Measurements from ENCODE around the gene CFHR4.
"Not testable (repeated sequence)": the region's sequence is repeated elsewhere in the genome, so short reads cannot be mapped to it uniquely, and the experiment has no call there.

Gene CFHR4

DNA sequence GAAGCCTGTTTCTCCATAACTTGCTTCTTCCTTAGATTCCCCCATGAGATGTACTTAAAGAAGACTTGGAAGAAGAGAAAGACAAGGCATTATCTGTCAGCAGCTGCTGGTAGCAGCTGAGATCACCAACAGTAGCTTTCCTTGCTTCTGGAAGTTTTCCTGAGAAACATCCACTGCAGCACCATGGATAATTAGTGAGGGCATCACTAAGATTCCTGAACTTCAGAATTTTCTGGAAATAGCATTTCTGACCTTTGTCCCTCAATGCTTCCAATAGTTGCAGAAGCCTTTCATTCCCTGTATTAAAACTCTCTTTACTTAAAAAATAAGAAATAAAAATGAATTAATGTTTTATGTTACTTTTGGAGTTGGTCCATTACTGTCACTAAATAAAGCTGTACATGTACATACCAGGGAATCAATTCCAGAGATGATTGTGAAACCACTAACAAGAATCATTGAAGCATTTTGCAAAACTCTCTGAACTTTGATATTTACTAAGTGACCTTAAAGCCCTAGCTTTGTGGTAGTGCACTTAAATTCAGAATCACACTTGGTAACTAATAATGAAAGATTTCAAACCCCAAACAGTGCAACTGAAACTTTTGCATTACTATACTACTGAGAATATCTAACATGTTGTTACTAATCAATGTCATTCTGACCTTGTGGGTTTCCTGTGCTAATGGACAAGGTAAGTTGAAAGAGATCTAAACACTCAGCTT, at the start of gene CFHR4:
Gene CFHR4, plus strand, starts transcription at position 538 of the 725 bp plus-strand sequence. Its CDS starts 99 bp downstream, at position 637.
- no peak for DNase-seq

DNA sequence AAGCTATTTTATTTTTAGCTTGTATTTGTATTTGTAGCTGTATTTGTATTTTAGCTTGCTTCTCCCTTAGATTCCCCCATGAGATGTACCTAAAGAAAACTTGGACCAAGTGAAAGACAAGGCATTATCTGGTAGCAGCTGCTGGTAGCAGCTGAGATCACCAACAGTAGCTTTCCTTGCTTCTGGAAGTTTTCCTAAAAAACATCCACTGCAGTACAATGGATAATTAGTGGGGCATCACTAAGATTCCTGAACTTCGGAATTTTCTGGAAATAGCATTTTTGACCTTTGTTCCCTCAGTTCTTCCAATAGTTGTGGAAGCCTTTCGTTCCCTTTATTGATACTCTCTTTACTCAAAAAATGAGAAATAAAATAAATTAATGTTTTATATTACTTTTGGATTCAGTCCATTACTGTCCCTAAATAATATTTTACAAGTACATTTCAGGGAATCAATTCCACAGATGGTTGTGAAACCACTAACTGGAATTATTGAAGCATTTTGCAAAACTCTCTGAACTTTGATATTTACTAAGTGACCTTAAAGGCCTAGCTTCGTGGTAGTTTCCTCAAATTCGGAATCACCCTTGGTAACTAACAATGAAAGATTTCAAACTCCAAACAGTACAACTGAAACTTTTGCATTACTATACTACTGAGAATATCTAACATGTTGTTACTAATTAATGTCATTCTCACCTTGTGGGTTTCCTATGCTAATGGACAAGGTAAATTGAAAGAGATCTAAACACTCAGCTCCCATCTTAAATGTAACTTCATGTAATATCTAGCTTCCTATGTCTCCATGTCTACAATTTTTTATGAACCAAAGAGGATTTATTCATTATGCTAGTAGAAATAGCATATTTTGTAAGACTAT, 38.0 kb upstream of the CFHR4 start:
- DNase-seq, result not testable (repeated sequence)

DNA sequence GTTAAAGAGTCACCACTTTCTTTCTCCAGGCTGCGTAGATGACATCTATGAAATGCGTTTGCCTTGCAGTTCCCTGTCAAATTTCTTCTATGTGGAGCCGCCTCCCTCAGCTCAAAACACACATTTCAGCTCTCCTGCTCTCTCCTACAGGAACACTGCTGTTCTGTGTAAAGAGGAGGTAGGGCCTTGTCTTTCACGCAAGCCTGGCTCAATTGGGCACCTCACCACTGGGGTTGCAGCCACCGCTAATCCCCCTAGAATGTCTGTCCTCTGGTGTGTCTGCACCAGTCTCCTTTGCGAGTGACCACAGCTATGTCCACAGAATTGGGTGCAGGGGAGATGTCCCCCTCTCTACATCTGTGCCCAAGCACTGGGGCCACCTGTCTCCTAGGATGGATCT, 31.8 kb upstream of the CFHR4 start:
- no peak for DNase-seq

DNA sequence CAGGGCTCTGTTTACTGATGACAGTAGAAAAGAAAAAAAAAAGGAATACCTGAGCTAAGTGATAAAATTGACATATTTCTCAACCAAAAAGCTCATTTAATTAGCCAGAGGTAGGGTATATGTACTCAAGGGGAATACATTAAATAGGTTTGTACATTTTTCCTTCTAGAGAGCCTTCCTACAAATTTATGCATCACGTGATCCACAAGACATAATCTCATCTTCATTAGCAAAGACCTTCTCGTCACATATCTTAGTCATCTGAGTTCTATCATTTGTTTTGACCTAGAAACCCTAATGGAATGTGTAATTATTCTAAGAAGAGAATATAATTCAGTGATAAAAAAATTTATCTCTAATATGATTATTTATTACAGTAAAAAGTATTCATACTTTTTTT, 30.7 kb upstream of the CFHR4 start:
- DNase-seq, result no peak

DNA sequence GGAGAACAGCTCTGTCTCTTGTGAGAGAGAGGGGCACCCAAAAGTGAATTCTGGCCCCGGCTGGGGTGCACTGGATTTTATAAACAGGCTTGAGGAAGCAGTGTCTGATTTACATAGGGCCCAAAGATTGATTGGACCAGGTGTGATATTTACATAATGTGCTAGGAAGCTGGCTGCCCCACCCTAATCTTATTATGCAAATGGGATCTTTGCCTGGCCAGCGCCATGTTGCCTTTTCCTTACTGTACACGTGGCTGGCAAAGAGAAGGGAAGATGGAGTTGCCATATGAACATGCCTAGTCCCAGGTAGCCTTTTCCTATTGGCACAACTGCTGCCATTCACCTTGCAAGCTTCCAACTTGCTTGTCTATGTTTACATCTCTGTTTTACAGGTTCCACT, 29.0 kb upstream of the CFHR4 start:
- DNase-seq, result no peak

DNA sequence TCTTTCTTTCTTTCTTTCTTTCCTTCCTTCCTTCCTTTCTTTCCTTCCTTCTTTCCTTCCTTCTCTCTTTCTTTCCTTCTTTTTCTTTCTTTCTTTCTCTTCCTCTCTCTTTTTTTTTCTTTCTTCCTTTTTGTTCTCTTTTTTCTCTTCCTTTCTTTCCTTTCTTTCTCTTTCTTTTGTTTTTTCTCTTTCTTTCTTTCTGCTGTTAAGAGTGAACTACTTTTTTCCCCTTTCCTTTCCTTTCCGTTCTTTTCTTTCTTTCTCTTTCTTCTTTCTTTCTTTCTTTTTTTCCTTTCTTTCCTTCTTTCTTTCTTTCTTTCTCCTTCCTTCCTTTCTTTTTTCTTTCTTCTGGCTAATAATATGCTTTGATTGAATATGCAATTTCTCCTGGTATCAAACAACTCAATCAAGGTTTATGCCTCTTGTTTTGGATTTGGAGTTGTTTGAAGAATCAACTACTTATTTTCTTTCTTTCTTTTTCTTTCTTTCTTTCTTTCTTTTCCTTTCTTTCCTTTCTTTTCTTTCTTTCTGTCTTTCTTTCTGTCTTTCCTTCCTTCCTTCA, 27.4 kb upstream of the CFHR4 start:
- DNase-seq, result no peak

DNA sequence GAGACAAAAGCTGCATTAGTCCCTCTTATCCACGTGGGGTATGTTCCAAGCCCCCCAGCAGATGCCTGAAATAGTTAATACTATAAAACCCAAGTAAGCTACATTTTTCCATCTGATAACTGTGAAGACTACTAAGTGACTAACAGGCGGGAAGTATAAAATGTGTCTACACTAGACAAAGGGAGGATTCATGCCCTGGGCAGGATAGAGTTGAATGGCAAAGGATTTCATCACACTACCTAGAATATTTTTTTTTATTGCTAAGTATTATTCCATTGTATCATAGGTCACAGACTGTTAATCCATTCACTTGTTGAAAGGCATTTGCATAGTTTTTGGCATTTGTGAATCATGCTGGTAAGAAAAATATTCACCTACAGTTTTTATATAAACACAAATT, 26.4 kb upstream of the CFHR4 start:
- DNase-seq, result no peak

DNA sequence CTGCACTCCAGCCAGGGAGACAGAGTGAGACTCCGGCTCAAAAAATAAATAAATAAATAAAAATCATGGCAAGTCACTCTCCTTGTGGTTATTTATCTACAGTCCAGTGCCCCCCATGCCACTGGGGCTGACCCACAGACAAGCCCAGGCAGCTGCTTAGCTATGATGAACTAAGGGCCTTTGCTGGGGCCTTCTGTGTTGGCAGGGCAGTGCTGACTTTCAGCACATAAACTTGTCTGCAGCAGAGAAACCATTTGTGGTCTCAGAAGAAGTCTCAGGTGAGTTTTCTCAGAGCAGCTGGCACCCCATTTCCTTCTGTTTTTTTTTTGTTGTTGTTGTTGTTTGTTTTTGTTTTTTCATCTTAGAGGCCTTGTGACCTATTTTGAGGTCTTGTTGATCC, 20.9 kb upstream of the CFHR4 start:
- no peak for DNase-seq

DNA sequence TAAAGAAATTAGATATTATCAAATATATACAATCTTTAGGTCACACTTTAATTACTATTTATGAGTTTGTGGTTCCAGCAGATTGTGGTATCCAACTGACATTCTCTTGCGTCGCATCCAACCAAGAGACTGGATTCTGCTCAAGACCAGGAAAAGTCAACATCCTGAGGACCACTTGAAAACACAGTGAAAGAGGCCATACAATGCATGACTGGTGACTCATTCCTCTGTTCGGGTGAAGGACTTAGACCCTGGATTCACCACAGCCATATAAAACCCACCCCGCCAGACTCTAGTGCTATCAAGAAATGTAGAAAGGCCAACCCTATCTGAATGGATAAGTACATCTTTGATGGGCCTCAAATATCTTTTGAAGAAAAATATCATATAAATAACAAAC, 14.5 kb upstream of the CFHR4 start:
- peak; percentile 13 to 26 for DNase-seq

DNA sequence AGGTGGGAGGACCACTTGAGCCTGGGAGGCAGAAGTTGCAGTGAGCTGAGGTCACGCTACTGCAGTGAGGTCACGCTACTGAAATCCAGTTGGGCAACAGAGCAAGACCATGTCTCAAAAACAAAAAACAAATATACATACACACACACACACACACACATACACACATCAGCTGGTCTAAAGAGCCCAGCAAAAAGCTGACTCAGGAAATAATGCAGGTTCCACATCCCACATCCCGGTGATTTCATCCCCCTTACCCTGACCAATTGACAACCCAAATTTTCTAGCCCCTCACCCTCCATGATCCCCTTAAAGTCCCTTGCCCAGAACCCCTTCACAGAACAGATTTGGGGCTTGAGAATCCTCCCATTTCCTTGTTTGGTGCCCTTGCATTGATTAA, 11.9 kb upstream of the CFHR4 start:
- no peak for DNase-seq

DNA sequence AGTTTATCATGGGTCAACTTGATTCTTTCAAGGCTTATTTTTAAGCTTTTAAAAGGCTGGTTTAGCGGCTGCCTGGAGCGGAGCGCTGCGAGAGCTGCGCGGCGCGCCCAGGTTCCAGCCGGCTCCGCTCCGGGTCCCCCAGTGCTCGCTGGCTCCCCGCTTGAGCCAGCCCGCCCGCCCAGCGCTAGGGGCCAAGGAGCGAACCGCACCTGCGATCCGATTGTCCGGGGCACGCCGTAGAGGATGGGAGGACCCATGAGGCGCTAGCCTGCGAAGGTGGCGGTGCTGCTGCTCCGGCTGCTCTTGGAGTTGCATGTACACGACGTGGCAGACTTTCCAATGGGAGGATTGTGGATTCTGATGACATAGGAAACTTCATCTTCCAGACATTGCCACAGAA, 9.9 kb upstream of the CFHR4 start:
- DNase-seq, result no peak

DNA sequence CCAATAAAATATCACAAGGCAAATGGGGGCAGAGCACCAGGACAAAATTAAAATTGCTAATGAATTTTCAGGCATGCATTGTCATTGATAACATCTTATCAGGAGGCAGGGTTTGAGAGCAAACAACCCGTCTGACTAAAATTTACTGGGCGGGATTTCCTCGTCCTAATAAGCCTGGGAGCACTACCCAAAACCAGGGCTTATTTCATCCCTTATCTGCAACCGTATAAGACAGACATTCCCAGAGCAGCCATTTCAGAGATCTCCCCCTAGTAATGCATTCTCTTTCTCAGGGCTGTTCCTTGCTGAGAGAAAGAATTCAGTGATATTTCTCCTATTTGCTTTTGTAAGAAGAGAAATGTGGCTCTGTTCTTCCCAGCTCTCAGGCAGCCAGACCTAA, 1.3 kb upstream of the CFHR4 start:
- not testable (repeated sequence) for DNase-seq

DNA sequence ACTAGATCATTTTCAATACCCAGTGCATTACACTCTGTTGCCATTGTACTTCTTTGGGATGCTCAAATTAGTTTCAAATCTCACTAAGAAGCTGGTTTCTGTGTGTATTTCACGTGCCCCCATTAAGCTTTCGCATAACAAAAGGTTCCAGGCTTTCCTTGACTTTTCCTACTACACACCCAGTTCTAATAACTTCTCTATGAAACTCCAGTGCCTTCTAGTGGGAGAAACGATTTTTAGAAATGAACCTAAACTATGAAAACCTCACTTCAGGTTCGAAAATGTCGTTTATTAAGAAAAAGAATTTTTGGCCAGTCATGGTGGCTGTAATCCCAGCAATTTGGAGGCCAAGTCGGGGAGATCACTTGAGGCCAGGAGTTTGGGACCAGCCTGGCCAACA, 2.8 kb downstream of the CFHR4 start:
- no peak for DNase-seq

DNA sequence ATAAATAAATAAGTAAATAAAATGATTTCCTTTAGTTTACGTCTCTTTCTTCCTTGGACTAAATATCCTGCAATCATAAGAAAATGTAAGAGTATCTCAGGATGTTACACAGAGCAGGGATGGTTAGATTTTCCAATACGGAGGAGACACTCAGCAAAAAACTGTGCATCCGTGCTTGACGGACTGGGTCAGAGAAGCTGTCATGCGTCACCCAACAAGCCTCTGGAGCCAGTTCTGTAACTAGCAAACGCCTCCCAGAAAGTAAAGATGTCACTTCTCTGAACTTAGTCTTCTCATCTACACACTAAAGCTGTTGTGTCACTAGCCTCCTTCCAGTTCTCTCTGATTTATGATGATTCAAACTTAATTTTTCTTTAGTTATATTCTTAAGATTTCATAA, 3.4 kb downstream of the CFHR4 start:
- DNase-seq, result no peak

DNA sequence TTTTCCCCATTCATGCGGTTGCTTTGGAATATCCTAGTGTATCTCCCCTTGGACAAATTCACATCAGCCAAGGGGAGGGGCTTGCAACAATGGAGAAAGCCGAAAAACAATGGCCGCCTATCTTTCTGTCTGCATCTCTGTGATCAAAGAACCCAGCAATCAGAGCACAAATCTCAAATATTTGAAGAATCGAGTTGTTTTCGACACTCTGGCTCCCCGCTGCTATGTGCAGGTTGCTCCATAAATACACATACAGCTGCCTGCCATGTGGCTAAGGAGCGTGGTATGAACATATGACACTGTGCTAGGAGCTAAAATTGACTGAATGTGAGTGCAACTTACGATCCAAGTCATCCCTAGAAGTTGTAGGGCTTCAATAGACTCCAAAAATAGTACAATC, 8.5 kb downstream of the CFHR4 start:
- no peak for DNase-seq

DNA sequence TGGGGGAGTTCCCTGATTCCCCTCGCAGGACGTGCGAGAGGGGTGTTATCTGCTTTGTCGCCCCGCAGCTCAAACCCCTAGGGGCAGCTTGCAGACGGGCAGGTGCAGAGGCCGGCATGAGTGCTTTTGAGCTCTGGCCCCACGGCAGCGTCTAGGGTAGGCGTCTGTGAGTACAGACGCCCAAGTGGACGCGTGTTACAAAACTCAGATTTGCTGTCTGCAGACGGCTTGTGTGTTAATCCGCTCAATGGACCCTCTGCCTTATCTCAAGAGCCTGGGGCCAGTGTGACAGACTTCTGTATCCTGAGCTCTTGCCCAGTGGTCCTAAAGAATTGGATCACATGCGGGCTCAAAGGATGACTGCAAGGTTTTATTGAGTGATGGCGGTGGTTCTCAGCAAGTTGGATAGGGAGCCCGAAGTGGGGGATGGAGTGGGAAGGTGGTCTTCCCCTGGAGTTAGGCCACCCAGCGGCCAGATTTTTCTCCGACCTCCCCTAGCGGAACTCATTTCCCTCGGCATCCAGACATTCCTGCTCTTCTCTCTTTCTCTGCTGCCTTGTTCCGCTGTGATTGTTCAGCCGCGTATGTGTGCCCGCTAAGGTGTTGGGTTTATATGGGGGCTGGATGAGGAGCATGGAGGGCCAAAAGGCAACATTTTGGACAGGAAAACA, 9.4 kb downstream of the CFHR4 start:
- no peak for DNase-seq

DNA sequence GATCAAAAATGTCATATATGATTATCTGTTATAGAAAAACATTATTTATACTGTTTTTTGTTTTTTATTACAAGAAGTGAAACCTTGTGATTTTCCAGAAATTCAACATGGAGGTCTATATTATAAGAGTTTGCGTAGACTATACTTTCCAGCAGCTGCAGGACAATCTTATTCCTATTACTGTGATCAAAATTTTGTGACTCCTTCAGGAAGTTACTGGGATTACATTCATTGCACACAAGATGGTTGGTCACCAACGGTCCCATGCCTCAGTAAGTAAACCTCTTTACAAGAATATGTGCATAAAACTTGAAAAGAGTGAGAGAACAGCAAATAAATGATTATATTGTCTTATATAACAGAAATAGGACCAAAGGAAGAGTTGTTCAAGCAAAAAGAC, 14.5 kb downstream of the CFHR4 start:
- DNase-seq, result no peak

DNA sequence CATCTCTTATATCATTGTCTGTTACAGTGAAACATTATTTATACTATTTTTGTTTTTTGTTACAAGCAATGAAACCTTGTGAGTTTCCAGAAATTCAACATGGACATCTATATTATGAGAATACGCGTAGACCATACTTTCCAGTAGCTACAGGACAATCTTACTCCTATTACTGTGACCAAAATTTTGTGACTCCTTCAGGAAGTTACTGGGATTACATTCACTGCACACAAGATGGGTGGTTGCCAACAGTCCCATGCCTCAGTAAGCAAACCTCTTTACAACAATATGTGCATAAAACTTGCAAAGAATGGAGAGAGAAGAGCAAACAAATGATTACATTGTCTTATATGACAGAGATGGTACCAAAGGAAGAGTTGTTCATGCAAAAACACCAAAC, 22.4 kb downstream of the CFHR4 start:
- DNase-seq, result no peak

DNA sequence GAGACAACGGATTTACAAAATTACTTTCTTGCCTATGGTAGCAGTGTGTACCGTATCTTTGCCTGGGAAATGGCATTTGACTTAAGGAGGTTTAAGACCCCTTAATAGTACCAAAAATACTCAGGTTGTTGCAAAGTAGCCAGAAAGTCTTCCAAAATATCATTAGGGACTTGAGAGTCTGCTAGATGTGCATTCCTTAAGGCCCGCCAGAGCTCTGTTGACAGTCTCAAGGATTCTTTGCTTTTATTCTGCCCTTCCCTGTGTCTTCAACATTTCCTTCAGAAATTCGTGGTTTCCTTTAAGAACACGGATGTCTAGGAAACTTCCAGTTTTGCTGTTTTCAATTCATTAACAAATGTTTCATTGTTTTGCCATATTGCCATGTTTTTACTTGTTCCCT, 24.4 kb downstream of the CFHR4 start:
- DNase-seq, result not testable (repeated sequence)

DNA sequence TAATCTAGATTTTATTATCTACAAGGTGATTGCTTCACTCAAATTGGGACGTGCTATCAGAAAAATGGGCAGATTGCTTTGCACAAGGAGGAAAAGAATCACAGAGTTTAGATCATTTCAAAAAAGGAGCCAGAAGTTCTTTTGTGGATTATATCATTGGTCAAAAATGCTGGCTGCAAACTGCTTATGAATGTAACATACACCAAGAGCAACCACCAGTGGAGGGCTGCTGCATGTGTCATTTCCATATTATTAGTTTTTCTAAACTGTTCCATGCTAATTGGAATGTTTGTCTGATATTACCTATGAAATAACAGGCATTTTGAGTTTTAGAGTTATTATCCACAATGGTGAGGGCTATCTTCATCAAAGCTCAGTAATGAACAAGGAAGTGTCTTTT, 39.0 kb downstream of the CFHR4 start:
- not testable (repeated sequence) for DNase-seq

DNA sequence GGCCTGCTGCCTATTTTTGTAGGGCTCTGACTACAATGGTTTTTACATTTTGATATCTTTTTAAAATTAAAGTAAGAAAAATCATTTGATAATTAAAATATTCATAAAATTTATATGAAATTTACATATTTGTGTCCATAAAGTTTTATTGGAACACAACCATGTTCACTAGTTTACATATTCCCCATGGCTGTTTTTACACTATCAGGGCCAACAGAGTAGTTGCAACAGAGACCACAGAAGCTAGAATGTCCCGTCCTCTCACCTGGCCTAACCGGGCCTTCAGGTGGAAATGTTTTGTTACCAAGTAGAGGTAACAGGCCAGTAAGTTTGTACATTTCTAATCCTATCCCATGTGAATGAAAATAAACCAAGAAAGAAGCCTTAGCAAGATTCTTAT, 45.0 kb downstream of the CFHR4 start:
- not testable (repeated sequence) for DNase-seq

DNA sequence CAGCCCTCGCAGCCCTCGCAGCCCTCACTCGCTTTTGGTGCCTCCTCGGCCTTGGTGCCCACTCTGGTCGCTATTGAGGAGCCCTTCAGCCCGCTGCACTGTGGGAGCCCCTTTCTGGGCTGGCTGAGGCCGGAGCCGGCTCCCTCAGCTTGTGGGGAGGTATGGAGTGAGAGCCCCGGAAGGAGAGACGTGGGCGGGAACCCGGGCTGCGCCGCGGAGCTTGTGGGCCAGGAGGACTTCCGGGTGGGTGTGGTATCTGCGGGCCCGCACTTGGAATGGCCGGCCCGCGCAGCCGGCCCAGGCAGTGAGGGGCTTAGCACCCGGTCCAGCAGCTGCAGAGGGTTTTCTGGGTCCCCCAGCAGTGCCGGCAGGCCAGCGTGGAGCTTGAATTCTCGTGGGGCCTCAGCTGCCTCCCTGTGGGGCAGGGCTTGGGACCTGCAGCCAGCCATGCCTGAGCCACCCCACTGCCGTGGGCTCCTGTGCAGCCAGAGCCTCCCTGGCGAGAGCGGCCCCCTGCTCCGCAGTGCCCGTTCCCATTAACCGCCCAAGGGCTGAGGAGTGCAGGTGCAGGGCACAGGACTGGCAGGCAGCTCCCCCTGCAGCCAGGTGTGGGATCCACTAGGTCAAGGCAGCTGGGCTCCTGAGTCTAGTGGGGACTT, 45.8 kb downstream of the CFHR4 start:
- no peak for DNase-seq

DNA sequence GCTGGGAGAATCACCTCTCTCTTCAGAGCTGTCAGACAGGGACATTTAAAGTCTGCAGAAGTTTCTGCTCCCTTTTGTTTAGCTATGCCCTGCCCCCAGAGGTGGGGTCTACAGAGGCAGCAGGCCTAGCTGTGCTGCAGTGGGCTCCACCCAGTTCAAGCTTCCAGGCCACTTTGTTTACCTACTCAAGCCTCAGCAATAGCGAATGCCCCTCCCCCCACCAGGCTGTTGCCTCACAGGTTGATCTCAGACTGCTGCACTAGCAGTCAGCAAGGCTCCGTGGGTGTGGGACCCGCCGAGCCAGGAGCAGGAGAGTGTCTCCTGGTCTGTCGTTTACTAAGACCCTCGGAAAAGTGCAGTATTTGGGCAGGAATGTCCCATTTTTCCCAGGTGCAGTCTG, 53.6 kb downstream of the CFHR4 start:
- DNase-seq, result peak; percentile 2 to 29
